ENCODE measurements around the gene PDE4D. TPM values are rescaled to one million over a fixed set of nuclear protein-coding genes. Genes with fewer than 3 reads are reported as not detected.

Gene PDE4D
- total RNA-seq, 4 donors from 2014 or later = 14.7 to 36.3 (median 24.7) TPM

GRCh38 chr5:59130431-59130830 lies 763.1 kb downstream of the PDE4D start:
- no peak for TF ChIP-seq CTCF (IDR thresholded peaks at IDR 0.05)
- no peaks in the 10 kb centered on the region for H3K9me3 ChIP-seq
- no peaks in the 10 kb centered on the region for H3K27me3 ChIP-seq
- H3K4me1 ChIP-seq = peaks cover 22 to 31% of the 10 kb centered on the region in 2 donors
- intact Hi-C loops (cut with DNase I) = no loop called here
- H3K27ac ChIP-seq = no peak overlapping the region
- DNase-seq = no peak
- no peaks in the 10 kb centered on the region for H3K36me3 ChIP-seq
- WGBS, 2 donors = 97 to 98% methylated on average over 2 of the region's 2 CpGs
- no peak overlapping the region for H3K4me3 ChIP-seq (replicated peaks in 1 of 3)

- TF ChIP-seq POLR2A (IDR thresholded peaks at IDR 0.05) (no peak), CTCF (IDR thresholded peaks at IDR 0.05) (no peak)
- Histone ChIP-seq H3K9me3 (no peaks in the 10 kb centered on the region), H3K27ac (peak overlapping the region in 2 of 3 donors; percentile 96 to 99)
These were observed 764.8 kb downstream of the PDE4D start for GRCh38 chr5:59128646-59129290.

GRCh38 chr5:59126708-59127573 lies 766.6 kb downstream of the PDE4D start:
- Histone ChIP-seq H3K9me3 (no peaks in the 10 kb centered on the region), H3K4me3 (replicated peaks in 1 of 3) (peak overlapping the region in 1 of 3 donors; percentile 16), H3K36me3 (no peaks in the 10 kb centered on the region), H3K27ac (peak overlapping the region; percentile 90 to 99 (median 96)), H3K27me3 (no peaks in the 10 kb centered on the region), H3K4me1 (peaks cover 33 to 50% of the 10 kb centered on the region in 2 donors)
- DNase-seq = peak; percentile 36
- no peak for TF ChIP-seq CTCF (IDR thresholded peaks at IDR 0.05)
- TF ChIP-seq POLR2A (IDR thresholded peaks at IDR 0.05) = peak in 1 of 2 donors; percentile 56
- intact Hi-C loops (cut with DNase I) = no loop called here
- 17 to 18% methylated on average over 15 of the region's 15 CpGs for WGBS, 2 donors

More at GRCh38 chr5:59128646-59129290, 764.8 kb downstream of the PDE4D start:
- DNase-seq = no peak
- H3K4me3 ChIP-seq (replicated peaks in 1 of 3) = no peak overlapping the region
- H3K27me3 ChIP-seq = no peaks in the 10 kb centered on the region
- H3K4me1 ChIP-seq = peaks cover 33 to 42% of the 10 kb centered on the region in 2 donors
- no peaks in the 10 kb centered on the region for H3K36me3 ChIP-seq
- intact Hi-C loops (cut with DNase I) = no loop called here
- 95% methylated on average over 1 of the region's 1 CpG for WGBS, 2 donors

- no peak for TF ChIP-seq CTCF (IDR thresholded peaks at IDR 0.05)
- TF ChIP-seq POLR2A (IDR thresholded peaks at IDR 0.05) = no peak
- WGBS, 2 donors = 59 to 63% methylated on average over 5 of the region's 5 CpGs
- Histone ChIP-seq H3K4me1 (peaks cover 33 to 50% of the 10 kb centered on the region in 2 donors), H3K27me3 (no peaks in the 10 kb centered on the region), H3K27ac (peak overlapping the region; percentile 90 to 99 (median 96)), H3K9me3 (no peaks in the 10 kb centered on the region), H3K4me3 (replicated peaks in 1 of 3) (no peak overlapping the region), H3K36me3 (no peaks in the 10 kb centered on the region)
- intact Hi-C loops (cut with DNase I) = no loop called here
- DNase-seq = no peak
These were observed 767.4 kb downstream of the PDE4D start for GRCh38 chr5:59126016-59126707.
